Activated naive CD4-positive, alpha-beta T cell treated with anti-CD3 and anti-CD28 coated beads, Interleukin-2, amount 50 U/mL, for 16 hours (primary cell): ENCODE data around the gene XYLT2.

Experiments
- DNase-seq: peaks from one replicate; pipeline ENCODE4 v3.0.0-alpha.2; 2020

Gene XYLT2

GRCh38 chr17:50365649-50366393 is 19.9 kb downstream of the XYLT2 start:
- no peak for DNase-seq

- no peak for DNase-seq
Observed at GRCh38 chr17:50367401-50367800, 21.5 kb downstream of the XYLT2 start.

GRCh38 chr17:50370052-50370451 is 24.1 kb downstream of the XYLT2 start:
- DNase-seq = no peak

- no peak for DNase-seq
Observed at GRCh38 chr17:50371526-50371925, 25.6 kb downstream of the XYLT2 start.

GRCh38 chr17:50372222-50372757 is 26.4 kb downstream of the XYLT2 start:
- no peak for DNase-seq

- DNase-seq = peak; percentile 86
Observed at GRCh38 chr17:50372758-50373556, 27.0 kb downstream of the XYLT2 start, which contains the start of the genes EME1 and MRPL27. TSS of gene EME1 (plus strand) at chr17:50373229. CDS start at chr17:50375209, 1,980 bp downstream. TSS of gene MRPL27 (minus strand) at chr17:50373184. CDS start at chr17:50373170, 14 bp downstream.

GRCh38 chr17:50373705-50374104 is 27.8 kb downstream of the XYLT2 start:
- no peak for DNase-seq

- no peak for DNase-seq
Observed at GRCh38 chr17:50375858-50376538, 30.1 kb downstream of the XYLT2 start.

GRCh38 chr17:50379351-50380132 is 33.6 kb downstream of the XYLT2 start:
- no peak for DNase-seq

GRCh38 chr17:50380369-50381259 is 34.7 kb downstream of the XYLT2 start:
- DNase-seq = no peak

- no peak for DNase-seq
Observed at GRCh38 chr17:50381260-50381815, 35.4 kb downstream of the XYLT2 start.

- DNase-seq = no peak
Observed at GRCh38 chr17:50381920-50382319, 36.0 kb downstream of the XYLT2 start.

- DNase-seq = no peak
Observed at GRCh38 chr17:50382931-50383330, 37.0 kb downstream of the XYLT2 start.

- no peak for DNase-seq
Observed at GRCh38 chr17:50386510-50386909, 40.6 kb downstream of the XYLT2 start.

GRCh38 chr17:50388728-50389127 is 42.8 kb downstream of the XYLT2 start:
- DNase-seq = no peak

GRCh38 chr17:50389534-50389933 is 43.6 kb downstream of the XYLT2 start:
- no peak for DNase-seq

GRCh38 chr17:50392621-50393020 is 46.7 kb downstream of the XYLT2 start:
- no peak for DNase-seq

- no peak for DNase-seq
Observed at GRCh38 chr17:50393700-50394099, 47.8 kb downstream of the XYLT2 start.

- no peak for DNase-seq
Observed at GRCh38 chr17:50394711-50395110, 48.8 kb downstream of the XYLT2 start.

GRCh38 chr17:50396261-50397110 is 50.6 kb downstream of the XYLT2 start:
- DNase-seq = peak; percentile 36
